Measurements from ENCODE around the gene SCN2A. TPM values are rescaled to one million over a fixed set of nuclear protein-coding genes. Genes with fewer than 3 reads are reported as not detected.
"Not testable (repeated sequence)": the region's sequence is repeated elsewhere in the genome, so short reads cannot be mapped to it uniquely, and the experiment has no call there.

SCN2A gene
- polyA plus RNA-seq, 1 donor: 0.05 TPM

- DNase-seq (ENCODE audit: low read depth): no peak
Observed at GRCh38 chr2:165251366-165251765, 12.2 kb downstream of the SCN2A start.

- DNase-seq (ENCODE audit: low read depth): no peak
Observed at GRCh38 chr2:165253178-165253577, 14.0 kb downstream of the SCN2A start.

DNA sequence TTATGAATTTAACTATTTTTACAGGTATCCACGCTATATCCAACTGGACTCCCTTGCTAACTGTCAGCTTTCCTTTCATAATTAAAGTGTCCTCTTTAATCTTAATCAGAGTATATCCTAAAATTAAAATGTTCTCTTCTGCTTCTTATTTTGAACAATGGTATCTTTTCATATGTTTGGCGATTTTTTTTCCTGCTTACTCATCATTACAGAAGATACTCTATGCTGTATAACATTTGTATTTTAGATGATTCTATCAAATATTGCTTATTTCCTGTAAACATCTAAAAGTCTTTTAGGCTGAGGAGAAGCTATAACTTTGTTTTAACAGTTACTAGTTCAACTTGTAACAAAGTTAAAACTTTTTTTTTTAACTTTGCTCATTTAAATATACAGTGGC is 17.4 kb downstream of the SCN2A start:
- no peak for DNase-seq (ENCODE audit: low read depth)

DNA sequence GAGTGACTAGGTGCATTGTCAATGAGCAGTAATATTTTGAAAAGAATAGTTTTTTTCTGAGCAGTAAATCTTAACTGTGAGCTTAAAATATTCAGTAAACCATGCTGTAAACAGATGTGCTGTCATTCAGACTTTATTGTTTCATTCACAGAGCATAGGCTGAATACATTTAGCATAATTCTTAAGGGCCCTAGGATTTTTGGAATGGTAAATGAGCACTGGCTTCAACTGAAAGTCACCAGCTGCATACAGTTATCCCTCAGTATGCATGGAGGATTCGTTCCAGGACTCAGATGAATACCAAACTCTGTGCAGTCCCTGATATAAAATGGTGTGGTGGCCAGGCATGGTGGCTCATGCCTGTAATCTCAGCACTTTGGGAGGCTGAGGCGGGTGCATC is 21.1 kb downstream of the SCN2A start:
- not testable (repeated sequence) for DNase-seq (ENCODE audit: low read depth)

- DNase-seq (ENCODE audit: low read depth): no peak
Observed at GRCh38 chr2:165268754-165269153, 29.5 kb downstream of the SCN2A start.

- DNase-seq (ENCODE audit: low read depth): no peak
Observed at GRCh38 chr2:165273176-165273575, 34.0 kb downstream of the SCN2A start.

- DNase-seq (ENCODE audit: low read depth): no peak
Observed at GRCh38 chr2:165274698-165275097, 35.5 kb downstream of the SCN2A start.

DNA sequence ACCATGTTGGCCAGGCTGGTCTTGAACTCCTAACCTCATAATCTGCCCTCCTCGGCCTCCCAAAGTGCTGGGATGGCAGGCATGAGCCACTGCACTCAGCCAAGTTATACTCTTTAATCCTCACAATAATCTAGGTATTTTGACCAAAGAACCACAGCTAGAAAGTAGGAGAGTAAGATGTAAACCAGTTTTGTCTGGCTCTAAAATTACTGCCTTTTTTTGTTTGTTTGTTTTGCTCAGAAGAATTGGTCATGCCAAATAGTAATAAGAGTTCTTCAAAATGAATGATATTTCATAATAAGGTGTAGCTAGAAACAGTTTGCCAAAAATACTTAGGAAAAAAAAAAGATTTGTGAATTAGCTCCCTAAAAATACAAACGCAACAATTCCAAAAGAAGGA is 36.7 kb downstream of the SCN2A start:
- no peak for DNase-seq (ENCODE audit: low read depth)

- DNase-seq (ENCODE audit: low read depth): no peak
Observed at GRCh38 chr2:165277295-165277694, 38.1 kb downstream of the SCN2A start.

DNA sequence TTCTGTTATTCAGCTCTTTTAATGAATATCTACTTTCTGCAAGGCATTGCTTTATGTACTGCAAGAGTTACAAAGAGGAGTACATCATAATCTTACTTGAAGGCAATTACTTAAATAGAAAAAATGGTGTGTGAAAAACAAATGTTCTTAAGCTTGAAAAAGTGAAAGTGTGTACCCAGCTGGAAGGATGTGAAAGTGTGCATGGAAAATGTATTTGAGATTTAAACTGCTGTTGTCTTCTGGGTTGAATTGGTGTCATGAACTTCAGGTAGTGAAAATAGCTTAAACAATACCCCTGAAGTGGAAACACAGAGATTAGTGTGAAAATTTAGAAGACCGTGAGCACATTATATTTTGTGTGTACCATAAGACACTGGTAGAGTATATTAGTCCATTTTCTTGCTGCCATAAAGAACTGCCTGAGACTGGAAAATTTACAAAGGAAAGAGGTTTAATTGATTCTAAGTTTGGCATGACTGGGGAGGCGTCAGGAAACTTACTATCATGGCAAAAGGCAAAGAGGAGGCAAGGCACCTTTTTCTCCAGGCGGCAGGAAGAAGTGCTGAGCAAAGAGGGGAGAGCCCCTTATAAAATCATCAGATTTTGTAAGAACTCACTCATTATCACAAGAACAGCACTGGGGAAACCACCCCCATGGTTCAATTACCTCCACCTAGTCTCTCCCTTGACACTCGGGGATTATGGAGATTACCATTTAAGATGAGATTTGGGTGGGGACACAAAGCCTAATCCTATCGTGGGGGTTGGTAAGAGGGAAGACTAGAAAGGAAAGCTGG is 38.8 kb downstream of the SCN2A start:
- DNase-seq (ENCODE audit: low read depth): no peak

GRCh38 chr2:165280356-165280755 is 41.1 kb downstream of the SCN2A start:
- DNase-seq (ENCODE audit: low read depth): no peak

DNA sequence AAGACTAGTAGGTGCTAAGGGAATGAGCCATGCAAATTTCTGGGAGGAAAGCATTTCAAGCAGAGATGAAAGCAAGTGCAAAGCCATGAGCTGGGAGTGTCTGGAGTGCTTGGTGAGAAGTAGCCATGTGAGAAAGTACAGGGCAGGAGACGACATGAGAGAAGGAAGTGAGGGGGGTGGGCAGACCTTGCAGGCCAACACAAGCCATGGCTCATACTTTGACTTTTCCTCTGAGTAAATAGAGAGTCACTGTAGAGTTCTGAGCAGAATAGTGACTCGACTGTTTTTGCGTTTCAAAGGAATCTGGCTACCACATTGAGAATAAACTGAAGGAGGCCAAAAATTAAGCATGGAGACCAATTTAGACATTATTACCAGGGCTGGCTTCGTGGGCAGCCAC is 42.2 kb downstream of the SCN2A start:
- DNase-seq (ENCODE audit: low read depth): no peak

GRCh38 chr2:165283342-165283741 is 44.1 kb downstream of the SCN2A start:
- no peak for DNase-seq (ENCODE audit: low read depth)

DNA sequence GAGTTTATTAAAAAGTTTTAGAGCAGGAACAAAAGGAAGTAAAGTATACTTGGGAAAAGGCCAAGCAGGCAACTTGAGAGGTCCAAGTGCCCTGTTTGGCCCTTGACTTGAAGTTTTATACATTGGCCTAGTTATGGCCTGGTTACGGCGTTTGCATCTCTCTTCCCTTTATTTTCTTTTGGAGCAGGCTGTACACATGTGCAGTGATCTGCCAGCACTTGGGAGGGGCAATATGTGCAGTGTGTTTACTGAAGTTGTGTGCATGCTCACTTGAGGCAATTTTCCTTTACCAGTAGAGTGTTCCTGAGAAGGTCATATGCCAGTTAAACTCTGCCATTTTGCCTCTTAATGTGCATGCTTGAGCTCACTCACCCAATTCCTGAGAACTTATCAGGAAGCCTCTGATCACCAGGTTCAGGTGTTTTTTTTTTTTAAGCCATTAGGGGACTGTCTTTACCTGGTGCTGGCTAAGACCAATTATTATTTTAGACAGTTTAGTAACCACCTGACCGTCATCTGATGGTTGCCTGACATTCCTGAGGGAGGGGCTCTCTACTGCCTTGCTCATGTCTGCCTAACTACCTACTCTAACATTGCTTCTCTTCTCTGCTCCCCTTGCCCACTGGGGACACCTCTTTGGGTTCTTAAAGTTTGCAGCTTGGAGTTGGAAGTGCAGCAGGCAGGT is 48.0 kb downstream of the SCN2A start:
- no peak for DNase-seq (ENCODE audit: low read depth)

DNA sequence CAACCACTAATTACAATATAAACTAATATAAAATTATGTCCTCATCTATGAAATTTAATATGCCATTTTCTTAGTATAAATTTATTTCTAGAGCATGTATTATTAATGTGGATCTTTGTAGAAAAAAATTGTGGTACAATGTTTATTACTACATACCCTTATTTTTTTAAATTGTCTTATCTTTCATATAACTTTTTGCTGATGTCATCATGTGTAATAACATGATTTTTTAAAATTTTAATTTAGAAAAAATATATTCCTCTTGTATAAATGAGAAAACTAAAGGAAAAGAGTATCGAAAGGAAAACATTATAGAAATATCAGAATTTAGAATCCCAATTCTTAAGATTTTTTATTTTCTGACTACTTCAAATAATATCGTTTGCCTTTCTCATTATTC is 49.9 kb downstream of the SCN2A start:
- no peak for DNase-seq (ENCODE audit: low read depth)

DNA sequence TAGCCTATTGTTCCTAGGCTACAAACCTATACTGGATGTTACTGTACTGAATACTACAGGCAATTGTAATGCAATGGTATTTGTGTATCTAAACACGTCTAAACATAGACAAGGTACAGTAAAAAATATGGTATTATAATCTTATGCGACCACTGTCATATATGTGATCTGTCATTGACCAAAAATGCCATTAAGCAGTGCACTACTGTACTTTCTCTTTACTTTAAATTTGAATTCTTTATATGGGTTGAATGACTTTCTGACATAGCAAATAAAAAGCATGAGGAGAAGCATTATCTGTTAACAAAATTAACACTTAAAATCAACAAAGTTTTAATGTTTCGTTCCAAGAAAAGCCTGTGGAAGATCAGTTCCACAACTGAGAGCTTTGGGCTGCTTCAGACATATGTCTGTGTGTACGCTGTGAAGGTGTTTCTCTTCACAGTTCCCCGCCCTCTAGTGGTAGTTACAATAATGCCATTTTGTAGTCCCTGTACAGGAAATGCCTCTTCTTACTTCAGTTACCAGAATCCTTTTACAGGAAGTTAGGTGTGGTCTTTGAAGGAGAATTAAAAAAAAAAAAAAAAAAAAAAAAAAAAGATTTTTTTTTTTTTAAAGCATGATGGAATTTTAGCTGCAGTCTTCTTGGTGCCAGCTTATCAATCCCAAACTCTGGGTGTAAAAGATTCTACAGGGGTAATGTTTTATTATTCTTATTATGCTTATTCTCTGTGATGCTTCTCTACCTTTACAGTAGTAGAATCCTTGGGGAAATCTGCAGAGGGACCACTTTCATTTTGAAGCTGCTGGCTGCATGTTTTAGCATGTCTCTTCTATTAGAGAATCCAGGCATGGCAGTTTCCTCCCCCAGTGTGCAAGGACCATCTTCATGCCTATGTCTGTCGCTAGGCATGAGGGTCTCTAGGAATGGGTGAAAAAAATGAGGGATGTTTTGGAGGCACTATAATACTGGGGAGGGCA is 54.5 kb downstream of the SCN2A start:
- peak; percentile 72 for DNase-seq (ENCODE audit: low read depth)

DNA sequence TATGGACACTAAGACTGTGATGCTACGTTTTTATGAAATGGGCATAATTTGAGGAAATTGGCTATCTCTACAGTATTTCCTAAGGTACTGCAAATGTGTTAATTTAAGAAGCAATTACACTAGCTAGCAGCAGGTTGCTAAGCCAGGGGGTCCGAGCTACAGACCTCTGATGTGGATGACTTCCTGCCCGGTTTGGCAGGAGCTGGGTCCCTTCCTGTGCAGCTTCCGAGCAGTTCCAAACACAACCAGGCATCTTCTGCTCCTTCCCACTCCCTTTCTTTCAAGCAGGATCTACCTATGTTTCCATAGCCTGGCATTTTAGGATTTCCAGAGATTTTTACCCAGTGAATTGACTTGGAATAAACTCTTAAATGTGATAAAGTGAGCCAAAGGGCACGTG is 55.7 kb downstream of the SCN2A start:
- no peak for DNase-seq (ENCODE audit: low read depth)

DNA sequence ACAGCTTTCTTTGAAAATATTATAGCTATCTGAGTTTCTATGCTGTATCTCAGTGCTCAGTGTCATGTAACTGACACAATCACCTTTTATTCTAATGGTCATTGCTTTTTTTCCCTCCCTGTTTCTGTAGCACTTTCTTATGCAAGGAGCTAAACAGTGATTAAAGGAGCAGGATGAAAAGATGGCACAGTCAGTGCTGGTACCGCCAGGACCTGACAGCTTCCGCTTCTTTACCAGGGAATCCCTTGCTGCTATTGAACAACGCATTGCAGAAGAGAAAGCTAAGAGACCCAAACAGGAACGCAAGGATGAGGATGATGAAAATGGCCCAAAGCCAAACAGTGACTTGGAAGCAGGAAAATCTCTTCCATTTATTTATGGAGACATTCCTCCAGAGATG is 56.4 kb downstream of the SCN2A start:
- DNase-seq (ENCODE audit: low read depth): no peak

GRCh38 chr2:165305391-165306096 is 66.3 kb downstream of the SCN2A start:
- DNase-seq (ENCODE audit: low read depth): no peak

DNA sequence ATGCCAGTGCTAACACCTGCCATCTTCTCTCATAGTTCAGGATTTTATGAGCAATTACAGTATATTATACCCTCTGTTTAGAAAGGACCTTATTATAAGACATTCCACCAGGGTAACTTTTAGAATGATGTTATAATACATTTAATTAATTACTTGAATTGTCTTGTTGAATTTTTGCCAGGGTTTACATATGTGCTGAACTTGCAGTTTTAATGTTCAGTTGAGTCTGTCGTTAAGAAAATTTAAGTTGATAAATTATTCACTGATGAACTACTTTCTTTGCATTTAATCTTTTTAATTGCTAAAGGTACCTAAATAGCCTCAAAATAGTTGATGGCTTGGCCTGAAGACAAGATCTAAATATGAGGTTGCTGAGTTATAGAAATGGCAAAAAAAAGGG is 68.1 kb downstream of the SCN2A start:
- no peak for DNase-seq (ENCODE audit: low read depth)

DNA sequence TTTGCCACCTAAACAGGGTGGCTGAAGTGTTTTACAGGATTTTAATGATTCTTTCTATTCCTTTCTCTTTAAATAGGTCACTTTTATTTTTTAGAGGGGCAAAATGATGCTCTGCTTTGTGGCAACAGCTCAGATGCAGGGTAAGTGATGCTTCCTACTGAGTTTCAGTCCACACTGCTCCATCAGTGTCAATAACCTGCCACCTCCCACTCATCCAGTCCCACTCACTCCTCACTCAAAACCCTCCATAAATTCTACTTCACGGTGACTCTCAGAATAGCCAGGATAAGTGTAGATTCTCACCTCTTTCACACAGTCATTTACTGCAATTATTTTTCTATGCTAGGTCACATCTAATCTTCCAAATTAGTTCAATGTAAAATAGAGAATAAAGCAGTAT is 72.7 kb downstream of the SCN2A start:
- DNase-seq (ENCODE audit: low read depth): no peak

- no peak for DNase-seq (ENCODE audit: low read depth)
Observed at GRCh38 chr2:165312999-165313398, 73.8 kb downstream of the SCN2A start.
